Measurements from ENCODE around the gene SETD9. TPM values are rescaled to one million over a fixed set of nuclear protein-coding genes. Genes with fewer than 3 reads are reported as not detected.

The SETD9 gene
- total and polyA plus RNA-seq, 5 experiments from 2014 or later, result 9.4 to 12.8 (median 11.0) TPM

GRCh38 chr5:56900858-56901578, 8.4 kb upstream of the SETD9 start:
- Mint-ChIP-seq H3K36me3 (peaks cover 0 to 9% (median 0%) of the 10 kb centered on the region in 3 donors), H3K27ac (no peak overlapping the region), H3K4me1 (no peaks in the 10 kb centered on the region), H3K4me3 (no peak overlapping the region), H3K27me3 (no peaks in the 10 kb centered on the region), H3K9me3 (no peaks in the 10 kb centered on the region)
- POLR2A ChIA-PET, result interaction anchor here (0.6 to 2.2 kb wide), 3 partner anchors 237 to 1627 kb away, joined by 3 to 5 read pairs (median 4); no protein-coding TSS in a partner anchor
- ATAC-seq (peak; percentile 61 to 65), DNase-seq (peak in 9 of 10 donors; percentile 4 to 69 (median 40))

- peaks cover 0 to 5% (median 0%) of the 10 kb centered on the region in 9 donors for H3K9me3 Mint-ChIP-seq
- peak overlapping the region; percentile 87 to 100 (median 94) for H3K4me3 Mint-ChIP-seq
- peaks cover 11 to 22% (median 20%) of the 10 kb centered on the region in 4 donors for H3K4me1 Mint-ChIP-seq
- no peaks in the 10 kb centered on the region for H3K27me3 Mint-ChIP-seq
- peak overlapping the region; percentile 75 to 96 (median 91) for H3K27ac Mint-ChIP-seq
- DNase-seq (peak in 1 of 10 donors; percentile 66), ATAC-seq (peak in 1 of 2 donors; percentile 24)
- POLR2A ChIA-PET, result interaction anchor here (0.6 to 2.9 kb wide), 3 partner anchors 42 to 265 kb away, joined by 3 to 15 read pairs (median 4); partner anchors contain the start of gene GPBP1
- H3K36me3 Mint-ChIP-seq, result peaks cover 0 to 2% (median 0%) of the 10 kb centered on the region in 3 donors
Observed at GRCh38 chr5:56908942-56909293, 478 bp upstream of the SETD9 start.

- Mint-ChIP-seq H3K4me3 (peak overlapping the region; percentile 87 to 100 (median 94)), H3K27ac (peak overlapping the region; percentile 58 to 96 (median 94)), H3K9me3 (peaks cover 0 to 5% (median 0%) of the 10 kb centered on the region in 9 donors), H3K27me3 (no peaks in the 10 kb centered on the region), H3K36me3 (peaks cover 0 to 5% (median 0%) of the 10 kb centered on the region in 3 donors), H3K4me1 (peaks cover 11 to 22% (median 20%) of the 10 kb centered on the region in 4 donors)
- peak; percentile 34 to 44 for ATAC-seq
- POLR2A ChIA-PET, result interaction anchor here (0.5 to 2.9 kb wide), 9 partner anchors 13 to 645 kb away, joined by 3 to 20 read pairs (median 4); partner anchors contain the start of gene GPBP1
- DNase-seq, result peak in 2 of 10 donors; percentile 6 to 13
Observed at GRCh38 chr5:56910210-56910965, 992 bp downstream of the SETD9 start.

- H3K36me3 Mint-ChIP-seq, result peaks cover 0 to 12% (median 5%) of the 10 kb centered on the region in 3 donors
- H3K4me3 Mint-ChIP-seq, result no peak overlapping the region
- no peak overlapping the region for H3K27ac Mint-ChIP-seq
- no peaks in the 10 kb centered on the region for H3K27me3 Mint-ChIP-seq
- ATAC-seq, result no peak
- no peak for DNase-seq
- no peaks in the 10 kb centered on the region for H3K9me3 Mint-ChIP-seq
- POLR2A ChIA-PET, result interaction anchor here (0.7 kb wide), 1 partner anchor 975 kb away, joined by 4 read pairs; no protein-coding TSS in a partner anchor
- H3K4me1 Mint-ChIP-seq, result peaks cover 10 to 16% (median 14%) of the 10 kb centered on the region in 4 donors
Observed at GRCh38 chr5:56913766-56914165, 4.4 kb downstream of the SETD9 start.

- POLR2A ChIA-PET, result no interaction called here
- Mint-ChIP-seq H3K27me3 (no peaks in the 10 kb centered on the region), H3K36me3 (peaks cover 0 to 12% (median 5%) of the 10 kb centered on the region in 3 donors)
Observed at GRCh38 chr5:56914678-56915077, 5.3 kb downstream of the SETD9 start.

GRCh38 chr5:56917534-56917933, 8.1 kb downstream of the SETD9 start:
- Mint-ChIP-seq H3K27ac (peak overlapping the region in 2 of 10 donors; percentile 1 to 16), H3K4me1 (peaks cover 0 to 5% (median 1%) of the 10 kb centered on the region in 4 donors), H3K9me3 (no peaks in the 10 kb centered on the region), H3K27me3 (no peaks in the 10 kb centered on the region), H3K4me3 (no peak overlapping the region), H3K36me3 (peaks cover 0 to 27% (median 5%) of the 10 kb centered on the region in 3 donors)
- POLR2A ChIA-PET, result no interaction called here
- ATAC-seq (no peak), DNase-seq (no peak)

More at GRCh38 chr5:56914678-56915077, 5.3 kb downstream of the SETD9 start:
- H3K4me1 Mint-ChIP-seq, result peaks cover 7 to 12% (median 11%) of the 10 kb centered on the region in 4 donors
- no peak for ATAC-seq
- no peak overlapping the region for H3K27ac Mint-ChIP-seq
- H3K9me3 Mint-ChIP-seq, result no peaks in the 10 kb centered on the region
- DNase-seq, result no peak
- H3K4me3 Mint-ChIP-seq, result no peak overlapping the region

- Mint-ChIP-seq H3K9me3 (no peaks in the 10 kb centered on the region), H3K4me3 (no peak overlapping the region), H3K4me1 (peaks cover 0 to 8% (median 2%) of the 10 kb centered on the region in 4 donors), H3K36me3 (peaks cover 0 to 32% (median 10%) of the 10 kb centered on the region in 3 donors), H3K27ac (peak overlapping the region in 2 of 10 donors; percentile 50 to 60), H3K27me3 (no peaks in the 10 kb centered on the region)
- DNase-seq (no peak), ATAC-seq (no peak)
- POLR2A ChIA-PET, result interaction anchor here (0.5 kb wide), 1 partner anchor 259 kb away, joined by 3 read pairs; no protein-coding TSS in a partner anchor
Observed at GRCh38 chr5:56918054-56918453, 8.7 kb downstream of the SETD9 start.

- H3K4me3 Mint-ChIP-seq, result no peak overlapping the region
- H3K36me3 Mint-ChIP-seq, result peaks cover 0 to 47% (median 10%) of the 10 kb centered on the region in 3 donors
- H3K9me3 Mint-ChIP-seq, result no peaks in the 10 kb centered on the region
- no peaks in the 10 kb centered on the region for H3K27me3 Mint-ChIP-seq
- no peak for ATAC-seq
- peaks cover 0 to 8% (median 2%) of the 10 kb centered on the region in 4 donors for H3K4me1 Mint-ChIP-seq
- DNase-seq, result no peak
- H3K27ac Mint-ChIP-seq, result no peak overlapping the region
- POLR2A ChIA-PET, result no interaction called here
Observed at GRCh38 chr5:56919942-56920662, 10.7 kb downstream of the SETD9 start.

GRCh38 chr5:56922922-56923321, 13.5 kb downstream of the SETD9 start:
- POLR2A ChIA-PET, result interaction anchor here (1.0 kb wide), 1 partner anchor 12 kb away, joined by 3 read pairs; no protein-coding TSS in a partner anchor
- H3K4me3 Mint-ChIP-seq, result no peak overlapping the region
- no peaks in the 10 kb centered on the region for H3K27me3 Mint-ChIP-seq
- peaks cover 0 to 66% (median 11%) of the 10 kb centered on the region in 3 donors for H3K36me3 Mint-ChIP-seq
- ATAC-seq, result no peak
- H3K27ac Mint-ChIP-seq, result no peak overlapping the region
- no peak for DNase-seq
- no peaks in the 10 kb centered on the region for H3K9me3 Mint-ChIP-seq
- peaks cover 0 to 6% (median 2%) of the 10 kb centered on the region in 4 donors for H3K4me1 Mint-ChIP-seq

GRCh38 chr5:56934325-56934724, 24.9 kb downstream of the SETD9 start:
- ATAC-seq (no peak), DNase-seq (no peak)
- no peaks in the 10 kb centered on the region for H3K9me3 Mint-ChIP-seq
- H3K27me3 Mint-ChIP-seq, result no peaks in the 10 kb centered on the region
- H3K4me1 Mint-ChIP-seq, result peaks cover 0 to 1% (median 0%) of the 10 kb centered on the region in 4 donors
- no peak overlapping the region for H3K27ac Mint-ChIP-seq
- no peak overlapping the region for H3K4me3 Mint-ChIP-seq
- peaks cover 0 to 78% (median 21%) of the 10 kb centered on the region in 3 donors for H3K36me3 Mint-ChIP-seq
- POLR2A ChIA-PET, result no interaction called here

GRCh38 chr5:56938858-56939257, 29.5 kb downstream of the SETD9 start:
- no peak for ATAC-seq
- POLR2A ChIA-PET, result no interaction called here
- peaks cover 0 to 13% (median 11%) of the 10 kb centered on the region in 4 donors for H3K4me1 Mint-ChIP-seq
- H3K9me3 Mint-ChIP-seq, result no peaks in the 10 kb centered on the region
- no peak for DNase-seq
- no peak overlapping the region for H3K4me3 Mint-ChIP-seq
- H3K27me3 Mint-ChIP-seq, result no peaks in the 10 kb centered on the region
- H3K36me3 Mint-ChIP-seq, result peaks cover 9 to 91% (median 32%) of the 10 kb centered on the region in 3 donors
- H3K27ac Mint-ChIP-seq, result no peak overlapping the region

- DNase-seq, result no peak
- Mint-ChIP-seq H3K9me3 (no peaks in the 10 kb centered on the region), H3K27ac (peak overlapping the region in 2 of 10 donors; percentile 47 to 55), H3K27me3 (no peaks in the 10 kb centered on the region), H3K4me1 (peaks cover 0 to 13% (median 12%) of the 10 kb centered on the region in 4 donors), H3K36me3 (peaks cover 10 to 90% (median 29%) of the 10 kb centered on the region in 3 donors), H3K4me3 (no peak overlapping the region)
- POLR2A ChIA-PET, result no interaction called here
- no peak for ATAC-seq
Observed at GRCh38 chr5:56941981-56942380, 32.6 kb downstream of the SETD9 start.

All from naive thymus-derived CD8-positive, alpha-beta T cell (primary cell).